HepG2 (cell line): ENCODE measurements around the gene CHPF. TPM values are rescaled to one million over a fixed set of nuclear protein-coding genes. Genes with fewer than 3 reads are reported as not detected.
A peak's percentile ranks its signal among the peaks of the same experiment; 100 is the strongest.

Source experiments
- KIAA2018 ChIP-seq: sonication (generic); formaldehyde crosslinking; IDR thresholded peaks from 2 replicates; pipeline ENCODE4 v1.5.0; 2020; ENCODE audit warnings: mild to moderate bottlenecking, missing genetic modification reagents, borderline replicate concordance
- NFAT5 ChIP-seq: sonication (generic); formaldehyde crosslinking; IDR thresholded peaks from 2 replicates; pipeline ENCODE4 v1.4.0; 2020; ENCODE audit warnings: missing genetic modification reagents
- POLR2AphosphoS2 ChIP-seq: IDR thresholded peaks from 2 replicates; pipeline ENCODE4 v1.6.1; 2011; ENCODE audit warnings: low read depth, low read length, improper control_type of control experiment
- PPARG ChIP-seq: conservative IDR thresholded peaks from 2 replicates; pipeline ENCODE4 v1.6.1; 2016; ENCODE audit warnings: missing biosample characterization, missing genetic modification reagents
- SMARCE1 ChIP-seq: fragments of 450-650 bp; IDR thresholded peaks from 2 replicates; pipeline ENCODE4 v1.6.1; 2017; ENCODE audit warnings: borderline replicate concordance
- TRAFD1 ChIP-seq: sonication (generic); formaldehyde crosslinking; IDR thresholded peaks from 2 replicates; pipeline ENCODE4 v1.5.1; 2020; ENCODE audit warnings: missing genetic modification reagents, mild to moderate bottlenecking, borderline replicate concordance
- UBTF ChIP-seq: sonication (generic); formaldehyde crosslinking; IDR thresholded peaks from 2 replicates; pipeline ENCODE4 v1.4.0; 2020; ENCODE audit warnings: mild to moderate bottlenecking, missing genetic modification reagents
- ZNF691 ChIP-seq: sonication (generic); formaldehyde crosslinking; IDR thresholded peaks from 2 replicates; pipeline ENCODE4 v1.4.0; 2020; ENCODE audit warnings: missing genetic modification reagents, low read depth, mild to moderate bottlenecking, borderline replicate concordance
- polyA plus RNA-seq, 8 experiments: library from polyadenylated mRNA; depleted of rRNA in 3 of 8; stranded (reverse) in 7 of 8; unstranded in 1 of 8; fragments of >200 nt; fragmentation: Illumina TruSeq in 4 of 8; extraction: Trizol in 4 of 8; gene quantifications; 2 replicates each; pipeline versions ENCODE4 v1.2.1 to v1.2.3, GENCODE V29; 2011 to 2016; ENCODE audit warnings: low read depth in 4 of 8, missing spikeins in 1 of 8, mixed read lengths in 1 of 8; ENCODE audit not compliant: insufficient read depth in 1 of 8
- total RNA-seq, 5 experiments: library from RNA; depleted of rRNA; stranded (reverse); fragments of >200 nt; fragmentation: Illumina TruSeq; extraction: Trizol; gene quantifications; 2 replicates each; pipeline ENCODE4 v1.2.3, GENCODE V29; 2016; ENCODE audit warnings: low read depth in 1 of 5

The CHPF gene
- total and polyA plus RNA-seq, 2 of the 13 experiments (the other 11 are each of a cell fraction or from before 2014, with no cell fraction given), result 79.6 to 111 TPM

GRCh38 chr2:219572237-219573001 is 28.8 kb upstream of the CHPF start, which contains the start of gene INHA (continued):
- 0 out of 2 replicates have a peak, but pooled peaks have one; percentile 4 for TF ChIP-seq UBTF (CRISPR knock-in tag)
- no peak for TF ChIP-seq NFAT5 (CRISPR knock-in tag)
- no peak for TF ChIP-seq POLR2AphosphoS2
- TF ChIP-seq SMARCE1, result no peak
- no peak for TF ChIP-seq ZNF691 (CRISPR knock-in tag)
- 0 out of 2 replicates have a peak, but pooled peaks have one; percentile 46 for TF ChIP-seq KIAA2018 (CRISPR knock-in tag)
- no peak for TF ChIP-seq PPARG (CRISPR knock-in tag)
- TF ChIP-seq TRAFD1 (CRISPR knock-in tag), result no peak
